ENCODE measurements around the gene NSD1.
A peak's percentile ranks its signal among the peaks of the same experiment; 100 is the strongest.

NSD1 gene

GRCh38 chr5:177307544-177308363, 174.2 kb downstream of the NSD1 start:
- DNase-seq (ENCODE audit: low read depth in 1 of 2, low spot score in 1 of 2) = no peak

- DNase-seq (ENCODE audit: low read depth in 1 of 2, low spot score in 1 of 2) = no peak
Measured at GRCh38 chr5:177308740-177309139, 175.2 kb downstream of the NSD1 start.

- peak in 1 of 2 donors; percentile 61 for DNase-seq (ENCODE audit: low read depth in 1 of 2, low spot score in 1 of 2)
Measured at GRCh38 chr5:177309351-177310191, 176.0 kb downstream of the NSD1 start.

GRCh38 chr5:177310332-177310731, 176.8 kb downstream of the NSD1 start:
- no peak for DNase-seq (ENCODE audit: low read depth in 1 of 2, low spot score in 1 of 2)

GRCh38 chr5:177310757-177311391, 177.3 kb downstream of the NSD1 start:
- no peak for DNase-seq (ENCODE audit: low read depth in 1 of 2, low spot score in 1 of 2)

GRCh38 chr5:177311392-177311722, 177.8 kb downstream of the NSD1 start:
- DNase-seq (ENCODE audit: low read depth in 1 of 2, low spot score in 1 of 2) = no peak

GRCh38 chr5:177311723-177312648, 178.4 kb downstream of the NSD1 start, which contains the start of gene MXD3:
Gene MXD3 (minus strand): TSS chr5:177311898. CDS start chr5:177311830, 68 bp downstream.
- peak; percentile 80 to 94 for DNase-seq (ENCODE audit: low read depth in 1 of 2, low spot score in 1 of 2)

- DNase-seq (ENCODE audit: low read depth in 1 of 2, low spot score in 1 of 2) = no peak
Measured at GRCh38 chr5:177312649-177313181, 179.1 kb downstream of the NSD1 start.

- DNase-seq (ENCODE audit: low read depth in 1 of 2, low spot score in 1 of 2) = no peak
Measured at GRCh38 chr5:177313561-177314259, 180.1 kb downstream of the NSD1 start.

GRCh38 chr5:177314376-177315342, 181.1 kb downstream of the NSD1 start:
- no peak for DNase-seq (ENCODE audit: low read depth in 1 of 2, low spot score in 1 of 2)

- DNase-seq (ENCODE audit: low read depth in 1 of 2, low spot score in 1 of 2) = no peak
Measured at GRCh38 chr5:177315411-177315810, 181.8 kb downstream of the NSD1 start.

GRCh38 chr5:177316005-177316404, 182.4 kb downstream of the NSD1 start:
- DNase-seq (ENCODE audit: low read depth in 1 of 2, low spot score in 1 of 2) = no peak

GRCh38 chr5:177317959-177318377, 184.4 kb downstream of the NSD1 start:
- DNase-seq (ENCODE audit: low read depth in 1 of 2, low spot score in 1 of 2) = peak; percentile 51 to 68

- DNase-seq (ENCODE audit: low read depth in 1 of 2, low spot score in 1 of 2) = no peak
Measured at GRCh38 chr5:177319913-177320588, 186.5 kb downstream of the NSD1 start.

GRCh38 chr5:177320879-177321278, 187.3 kb downstream of the NSD1 start:
- DNase-seq (ENCODE audit: low read depth in 1 of 2, low spot score in 1 of 2) = no peak

- DNase-seq (ENCODE audit: low read depth in 1 of 2, low spot score in 1 of 2) = no peak
Measured at GRCh38 chr5:177325868-177326381, 192.4 kb downstream of the NSD1 start.

Data from activated CD4-positive, alpha-beta T cell treated with anti-CD3 and anti-CD28 coated beads, Interleukin-2, amount 50 U/mL, for 24 hours (primary cell).